Right lobe of liver (tissue), 4 donors: ENCODE measurements around the gene KLHL26.

ENCODE experiments used
- POLR2A ChIP-seq: fragments of 450-650 bp; IDR thresholded peaks from one replicate; pipeline ENCODE4 v1.6.1; 2017; ENCODE audit warnings: antibody characterized with exemption, mild to moderate bottlenecking
- TF ChIP-seq, protein P1 (sequence below), 4 donors: fragments of 200-600 bp in 3 of 4; fragments of 450-650 bp in 1 of 4; IDR thresholded peaks; one replicate each; pipeline versions ENCODE4 v1.5.1 to v1.8.0; 2016 to 2022; ENCODE audit warnings: antibody characterized with exemption in 4 of 4, mild to moderate bottlenecking in 2 of 4
- donor health status: DM: no; HTN: no; CAD: no.
- donor health status: DM: no; HTN: no; CAD: no.
- donor health status: DM: no; HTN: yes; CAD: no.

DNA sequence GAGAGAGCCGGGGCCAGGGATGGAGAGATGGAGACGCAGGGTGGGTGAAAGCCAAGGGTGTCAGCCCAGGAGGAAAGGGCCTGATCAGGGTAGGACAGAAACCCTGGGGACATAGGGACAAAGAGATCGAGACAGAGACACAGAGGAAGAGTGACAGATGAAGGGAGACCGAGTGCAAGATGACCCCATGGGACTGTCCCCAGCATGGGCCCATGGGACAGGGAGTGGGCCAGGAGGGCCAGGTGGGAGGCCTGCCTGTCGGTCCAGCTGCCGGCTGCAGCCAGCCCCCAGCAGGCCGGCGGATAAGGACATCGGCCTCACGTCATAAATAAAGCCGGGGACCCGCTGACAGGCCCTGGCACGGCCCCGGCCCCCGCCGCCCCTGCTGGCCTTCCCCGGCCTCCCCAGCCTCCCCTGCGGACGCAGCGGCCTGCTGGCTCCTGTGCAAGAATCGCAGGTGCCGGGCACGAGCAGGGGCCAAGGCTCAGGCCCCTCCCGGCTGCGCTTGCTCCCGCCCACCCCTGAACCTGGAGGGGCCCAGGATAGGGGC lies 41.9 kb upstream of the KLHL26 start:
- TF ChIP-seq, protein P1, sequence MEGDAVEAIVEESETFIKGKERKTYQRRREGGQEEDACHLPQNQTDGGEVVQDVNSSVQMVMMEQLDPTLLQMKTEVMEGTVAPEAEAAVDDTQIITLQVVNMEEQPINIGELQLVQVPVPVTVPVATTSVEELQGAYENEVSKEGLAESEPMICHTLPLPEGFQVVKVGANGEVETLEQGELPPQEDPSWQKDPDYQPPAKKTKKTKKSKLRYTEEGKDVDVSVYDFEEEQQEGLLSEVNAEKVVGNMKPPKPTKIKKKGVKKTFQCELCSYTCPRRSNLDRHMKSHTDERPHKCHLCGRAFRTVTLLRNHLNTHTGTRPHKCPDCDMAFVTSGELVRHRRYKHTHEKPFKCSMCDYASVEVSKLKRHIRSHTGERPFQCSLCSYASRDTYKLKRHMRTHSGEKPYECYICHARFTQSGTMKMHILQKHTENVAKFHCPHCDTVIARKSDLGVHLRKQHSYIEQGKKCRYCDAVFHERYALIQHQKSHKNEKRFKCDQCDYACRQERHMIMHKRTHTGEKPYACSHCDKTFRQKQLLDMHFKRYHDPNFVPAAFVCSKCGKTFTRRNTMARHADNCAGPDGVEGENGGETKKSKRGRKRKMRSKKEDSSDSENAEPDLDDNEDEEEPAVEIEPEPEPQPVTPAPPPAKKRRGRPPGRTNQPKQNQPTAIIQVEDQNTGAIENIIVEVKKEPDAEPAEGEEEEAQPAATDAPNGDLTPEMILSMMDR (IDR thresholded peaks at IDR 0.05) = no peak
- no peak for TF ChIP-seq POLR2A
